Smooth muscle cell (in vitro differentiated cells): ENCODE results near the gene STX8. TPM values are rescaled to one million over a fixed set of nuclear protein-coding genes. Genes with fewer than 3 reads are reported as not detected.
A peak's percentile ranks its signal among the peaks of the same experiment; 100 is the strongest.

ENCODE experiments used
- DNase-seq: peaks from one replicate; lab custom pipeline; 2025; ENCODE audit not compliant: unreplicated experiment; lab: John Stamatoyannopoulos, UW
- H2AFZ ChIP-seq: fragments of 200-600 bp; sonication (generic); 2 replicates; pipeline ENCODE4 v1.6.0; 2016; ENCODE audit warnings: antibody characterized with exemption, low read depth, mild to moderate bottlenecking
- H3F3A ChIP-seq: fragments of 200-600 bp; sonication (generic); 2 replicates; pipeline ENCODE4 v1.6.0; 2017; ENCODE audit warnings: antibody characterized with exemption, low read depth
- H3K27ac ChIP-seq: fragments of 200-600 bp; sonication (generic); 2 replicates; pipeline ENCODE4 v1.5.1; 2016; ENCODE audit warnings: low read depth, mild to moderate bottlenecking
- H3K27me3 ChIP-seq: fragments of 200-600 bp; sonication (generic); 2 replicates; pipeline ENCODE4 v1.6.1; 2016; ENCODE audit warnings: low read depth, mild to moderate bottlenecking
- H3K36me3 ChIP-seq: fragments of 200-600 bp; sonication (generic); 2 replicates; pipeline ENCODE4 v1.5.1; 2016; ENCODE audit warnings: low read depth
- H3K4me1 ChIP-seq: fragments of 200-600 bp; sonication (generic); 2 replicates; pipeline ENCODE4 v1.5.1; 2016; ENCODE audit warnings: low read depth
- H3K4me2 ChIP-seq: fragments of 200-600 bp; sonication (generic); 2 replicates; pipeline ENCODE4 v1.6.0; 2016; ENCODE audit warnings: mild to moderate bottlenecking
- H3K4me3 ChIP-seq: fragments of 200-600 bp; sonication (generic); 2 replicates; pipeline ENCODE4 v1.5.1; 2016; ENCODE audit warnings: mild to moderate bottlenecking
- H3K79me2 ChIP-seq: fragments of 200-600 bp; sonication (generic); 2 replicates; pipeline ENCODE4 v1.6.0; 2016; ENCODE audit warnings: low read depth, mild to moderate bottlenecking
- H3K9ac ChIP-seq: fragments of 200-600 bp; sonication (generic); 2 replicates; pipeline ENCODE4 v1.6.0; 2016; ENCODE audit warnings: low read depth
- H3K9me3 ChIP-seq: fragments of 200-600 bp; sonication (generic); replicated peaks from 2 replicates; pipeline ENCODE4 v1.5.1; 2016; ENCODE audit warnings: low read depth
- H4K20me1 ChIP-seq: fragments of 200-600 bp; sonication (generic); 2 replicates; pipeline ENCODE4 v1.6.0; 2016; ENCODE audit warnings: low read depth
- CTCF ChIP-seq: fragments of 200-600 bp; sonication (generic); IDR thresholded peaks from 2 replicates; pipeline ENCODE4 v1.5.1; 2017; ENCODE audit warnings: borderline replicate concordance, mild to moderate bottlenecking, antibody characterized with exemption; ENCODE audit not compliant: insufficient read depth, poor library complexity, severe bottlenecking
- WGBS: methylation state at CpG from one replicate; pipeline ENCODE4 v1.1.7; 2016; ENCODE audit warnings: low lambda C conversion rate; 5-methylcytosine and 5-hydroxymethylcytosine counted together
- polyA plus RNA-seq: library from polyadenylated mRNA; unstranded; fragments of >200 nt; fragmentation: Nextera tagmentation; extraction: Ambion mirVana; gene quantifications from 2 replicates; pipeline ENCODE4 v1.2.1, GENCODE V29; 2016
- total RNA-seq: library from RNA; depleted of rRNA; stranded (reverse); fragments of >200 nt; gene quantifications from 2 replicates; pipeline ENCODE4 v1.2.3, GENCODE V29; 2014

STX8 gene
- total and polyA plus RNA-seq, 2 experiments from 2014 or later, result 63.8 to 88.5 TPM

DNA sequence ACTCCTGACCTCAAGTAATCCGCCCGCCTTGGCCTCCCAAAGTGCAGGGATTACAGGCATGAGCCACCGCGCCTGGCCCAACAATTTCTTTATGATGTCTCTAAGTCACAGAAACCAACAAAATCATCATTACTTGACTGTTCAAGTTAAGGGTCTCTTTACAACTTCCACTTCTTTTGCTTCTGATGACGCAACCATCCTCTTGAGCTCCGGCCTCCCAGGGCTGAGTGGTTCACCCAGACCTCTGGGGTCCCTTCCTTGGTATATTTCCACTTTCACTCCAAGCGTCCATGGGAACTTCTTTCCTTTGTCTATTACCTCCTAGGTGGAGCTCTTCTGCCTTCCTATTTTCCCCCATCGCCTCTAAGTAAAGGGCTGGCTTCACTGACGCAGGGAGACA is 300.6 kb downstream of the STX8 start:
- no peak for TF ChIP-seq CTCF
- no peak for DNase-seq
- H4K20me1 ChIP-seq, result peaks cover 2% of the 10 kb centered on the region
- no peaks in the 10 kb centered on the region for H3K4me1 ChIP-seq
- no peaks in the 10 kb centered on the region for H3K27me3 ChIP-seq
- no peaks in the 10 kb centered on the region for H3K9me3 ChIP-seq
- H3K4me2 ChIP-seq, result no peak overlapping the region
- H2AFZ ChIP-seq, result no peak overlapping the region
- no peak overlapping the region for H3K4me3 ChIP-seq
- no peaks in the 10 kb centered on the region for H3K36me3 ChIP-seq
- no peaks in the 10 kb centered on the region for H3K79me2 ChIP-seq
- no peaks in the 10 kb centered on the region for H3F3A ChIP-seq
- no peak overlapping the region for H3K9ac ChIP-seq
- H3K27ac ChIP-seq, result no peak overlapping the region
- WGBS, result 90% methylated on average over 9 of the region's 9 CpGs

GRCh38 chr17:9273428-9274391 is 301.9 kb downstream of the STX8 start:
- WGBS, result 73% methylated on average over 21 of the region's 21 CpGs

GRCh38 chr17:9272501-9273200 is 303.0 kb downstream of the STX8 start:
- Histone ChIP-seq H2AFZ (no peak overlapping the region), H4K20me1 (no peaks in the 10 kb centered on the region), H3K4me3 (no peak overlapping the region), H3K4me2 (no peak overlapping the region), H3K27ac (no peak overlapping the region), H3K9me3 (no peaks in the 10 kb centered on the region), H3K36me3 (no peaks in the 10 kb centered on the region), H3K9ac (no peak overlapping the region), H3F3A (no peaks in the 10 kb centered on the region), H3K4me1 (no peaks in the 10 kb centered on the region), H3K79me2 (no peaks in the 10 kb centered on the region), H3K27me3 (no peaks in the 10 kb centered on the region)
- DNase-seq, result no peak
- WGBS, result 90% methylated on average over 22 of the region's 22 CpGs
- TF ChIP-seq CTCF, result no peak

More at GRCh38 chr17:9273428-9274391, 301.9 kb downstream of the STX8 start:
- no peak for DNase-seq
- H3K4me3 ChIP-seq, result no peak overlapping the region
- TF ChIP-seq CTCF, result no peak
- H2AFZ ChIP-seq, result no peak overlapping the region
- H3K4me1 ChIP-seq, result no peaks in the 10 kb centered on the region
- no peak overlapping the region for H3K4me2 ChIP-seq
- H3K9me3 ChIP-seq, result no peaks in the 10 kb centered on the region
- no peaks in the 10 kb centered on the region for H4K20me1 ChIP-seq
- no peaks in the 10 kb centered on the region for H3K36me3 ChIP-seq
- no peaks in the 10 kb centered on the region for H3F3A ChIP-seq
- H3K27ac ChIP-seq, result peak overlapping the region; percentile 5
- no peaks in the 10 kb centered on the region for H3K79me2 ChIP-seq
- no peaks in the 10 kb centered on the region for H3K27me3 ChIP-seq
- H3K9ac ChIP-seq, result no peak overlapping the region
